ENCODE data around the gene C7orf57. TPM values are rescaled to one million over a fixed set of nuclear protein-coding genes. Genes with fewer than 3 reads are reported as not detected.

Gene C7orf57
- polyA plus RNA-seq, 3 donors = 0.49 to 1.3 (median 0.62) TPM

GRCh38 chr7:48028938-48029337 lies 6.4 kb upstream of the C7orf57 start, which contains the start of gene SUN3:
Gene SUN3, minus strand, starts transcription at chr7:48029107. Its CDS starts 169 bp downstream, at chr7:48028938.
- no peak for DNase-seq (ENCODE audit: extremely low read depth in 1 of 11, low read depth in 9 of 11, low spot score in 4 of 11)

GRCh38 chr7:48031111-48031510 lies 4.2 kb upstream of the C7orf57 start:
- no peak for DNase-seq (ENCODE audit: extremely low read depth in 1 of 11, low read depth in 9 of 11, low spot score in 4 of 11)

- DNase-seq (ENCODE audit: extremely low read depth in 1 of 11, low read depth in 9 of 11, low spot score in 4 of 11) = no peak
These were observed 1.4 kb upstream of the C7orf57 start for GRCh38 chr7:48033922-48034321.

GRCh38 chr7:48035967-48036478 lies 680 bp downstream of the C7orf57 start:
- peak in 9 of 11 donors; percentile 6 to 24 (median 19) for DNase-seq (ENCODE audit: extremely low read depth in 1 of 11, low read depth in 9 of 11, low spot score in 4 of 11)

GRCh38 chr7:48038815-48039506 lies 3.6 kb downstream of the C7orf57 start:
- no peak for DNase-seq (ENCODE audit: extremely low read depth in 1 of 11, low read depth in 9 of 11, low spot score in 4 of 11)

- DNase-seq (ENCODE audit: extremely low read depth in 1 of 11, low read depth in 9 of 11, low spot score in 4 of 11) = no peak
These were observed 5.8 kb downstream of the C7orf57 start for GRCh38 chr7:48040944-48041652.

GRCh38 chr7:48041653-48041970 lies 6.3 kb downstream of the C7orf57 start:
- no peak for DNase-seq (ENCODE audit: extremely low read depth in 1 of 11, low read depth in 9 of 11, low spot score in 4 of 11)

GRCh38 chr7:48042216-48042615 lies 6.9 kb downstream of the C7orf57 start:
- no peak for DNase-seq (ENCODE audit: extremely low read depth in 1 of 11, low read depth in 9 of 11, low spot score in 4 of 11)

GRCh38 chr7:48042636-48043035 lies 7.3 kb downstream of the C7orf57 start:
- DNase-seq (ENCODE audit: extremely low read depth in 1 of 11, low read depth in 9 of 11, low spot score in 4 of 11) = no peak

GRCh38 chr7:48045195-48045765 lies 9.9 kb downstream of the C7orf57 start:
- DNase-seq (ENCODE audit: extremely low read depth in 1 of 11, low read depth in 9 of 11, low spot score in 4 of 11) = no peak

- no peak for DNase-seq (ENCODE audit: extremely low read depth in 1 of 11, low read depth in 9 of 11, low spot score in 4 of 11)
These were observed 11.1 kb downstream of the C7orf57 start for GRCh38 chr7:48046458-48046857.

GRCh38 chr7:48048113-48048512 lies 12.8 kb downstream of the C7orf57 start:
- no peak for DNase-seq (ENCODE audit: extremely low read depth in 1 of 11, low read depth in 9 of 11, low spot score in 4 of 11)

- no peak for DNase-seq (ENCODE audit: extremely low read depth in 1 of 11, low read depth in 9 of 11, low spot score in 4 of 11)
These were observed 14.5 kb downstream of the C7orf57 start for GRCh38 chr7:48049850-48050249.

GRCh38 chr7:48052748-48053147 lies 17.4 kb downstream of the C7orf57 start:
- no peak for DNase-seq (ENCODE audit: extremely low read depth in 1 of 11, low read depth in 9 of 11, low spot score in 4 of 11)

- no peak for DNase-seq (ENCODE audit: extremely low read depth in 1 of 11, low read depth in 9 of 11, low spot score in 4 of 11)
These were observed 18.4 kb downstream of the C7orf57 start for GRCh38 chr7:48053736-48054135.

- DNase-seq (ENCODE audit: extremely low read depth in 1 of 11, low read depth in 9 of 11, low spot score in 4 of 11) = no peak
These were observed 23.6 kb downstream of the C7orf57 start for GRCh38 chr7:48058990-48059389.

- DNase-seq (ENCODE audit: extremely low read depth in 1 of 11, low read depth in 9 of 11, low spot score in 4 of 11) = no peak
These were observed 24.4 kb downstream of the C7orf57 start for GRCh38 chr7:48059706-48060105.

GRCh38 chr7:48063985-48064384 lies 28.6 kb downstream of the C7orf57 start:
- DNase-seq (ENCODE audit: extremely low read depth in 1 of 11, low read depth in 9 of 11, low spot score in 4 of 11) = no peak

GRCh38 chr7:48067475-48067874 lies 32.1 kb downstream of the C7orf57 start:
- DNase-seq (ENCODE audit: extremely low read depth in 1 of 11, low read depth in 9 of 11, low spot score in 4 of 11) = no peak

- DNase-seq (ENCODE audit: extremely low read depth in 1 of 11, low read depth in 9 of 11, low spot score in 4 of 11) = no peak
These were observed 38.9 kb downstream of the C7orf57 start for GRCh38 chr7:48074204-48074654.

Data from renal cortex interstitium (tissue), 11 donors.